Mammary epithelial cell (primary cell): ENCODE measurements around the gene ERBIN.

ENCODE experiments used
- EZH2 ChIP-seq: IDR thresholded peaks from 2 replicates; pipeline ENCODE4 v1.6.1; 2012; ENCODE audit warnings: low read length, inconsistent platforms, borderline replicate concordance
- TF ChIP-seq, protein P1 (sequence below), 2 donors: IDR thresholded peaks in 1 of 2; conservative IDR thresholded peaks in 1 of 2; 2 replicates each; pipeline ENCODE4 v1.5.1; 2011 to 2012; ENCODE audit warnings: inconsistent platforms in 2 of 2, low read length in 2 of 2, mild to moderate bottlenecking in 2 of 2, control low read depth in 1 of 2, low read depth in 1 of 2; ENCODE audit not compliant: insufficient read depth in 1 of 2; ENCODE audit errors: extremely low read depth in 1 of 2

GRCh38 chr5:65961633-65962032, 35.3 kb downstream of the ERBIN start:
- TF ChIP-seq, protein P1, sequence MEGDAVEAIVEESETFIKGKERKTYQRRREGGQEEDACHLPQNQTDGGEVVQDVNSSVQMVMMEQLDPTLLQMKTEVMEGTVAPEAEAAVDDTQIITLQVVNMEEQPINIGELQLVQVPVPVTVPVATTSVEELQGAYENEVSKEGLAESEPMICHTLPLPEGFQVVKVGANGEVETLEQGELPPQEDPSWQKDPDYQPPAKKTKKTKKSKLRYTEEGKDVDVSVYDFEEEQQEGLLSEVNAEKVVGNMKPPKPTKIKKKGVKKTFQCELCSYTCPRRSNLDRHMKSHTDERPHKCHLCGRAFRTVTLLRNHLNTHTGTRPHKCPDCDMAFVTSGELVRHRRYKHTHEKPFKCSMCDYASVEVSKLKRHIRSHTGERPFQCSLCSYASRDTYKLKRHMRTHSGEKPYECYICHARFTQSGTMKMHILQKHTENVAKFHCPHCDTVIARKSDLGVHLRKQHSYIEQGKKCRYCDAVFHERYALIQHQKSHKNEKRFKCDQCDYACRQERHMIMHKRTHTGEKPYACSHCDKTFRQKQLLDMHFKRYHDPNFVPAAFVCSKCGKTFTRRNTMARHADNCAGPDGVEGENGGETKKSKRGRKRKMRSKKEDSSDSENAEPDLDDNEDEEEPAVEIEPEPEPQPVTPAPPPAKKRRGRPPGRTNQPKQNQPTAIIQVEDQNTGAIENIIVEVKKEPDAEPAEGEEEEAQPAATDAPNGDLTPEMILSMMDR (conservative IDR thresholded peaks at IDR 0.05 in 1 of 2, IDR thresholded peaks at IDR 0.05 in 1 of 2; ENCODE audit: extremely low read depth in 1 of 2, insufficient read depth in 1 of 2, low read depth in 1 of 2, low read length in 2 of 2) = no peak
- no peak for TF ChIP-seq EZH2
